ENCODE data around the gene PABPN1. TPM values are rescaled to one million over a fixed set of nuclear protein-coding genes. Genes with fewer than 3 reads are reported as not detected.

Gene PABPN1
- total RNA-seq, 1 donor from 2014 or later, result 70.7 TPM

GRCh38 chr14:23285530-23286019 is 35.7 kb upstream of the PABPN1 start:
- Histone ChIP-seq H3K36me3 (ENCODE audit: control insufficient read depth, insufficient read depth, low read length) (no peaks in the 10 kb centered on the region), H3K27me3 (ENCODE audit: control insufficient read depth, insufficient read depth, low read length) (no peaks in the 10 kb centered on the region), H3K4me3 (ENCODE audit: low read depth, low read length) (peak overlapping the region; percentile 63)
- no peak for DNase-seq (ENCODE audit: low read depth)
- TF ChIP-seq CTCF (IDR thresholded peaks at IDR 0.05; ENCODE audit: insufficient read depth, low read length, poor library complexity, severe bottlenecking), result no peak

GRCh38 chr14:23286020-23286901 is 35.0 kb upstream of the PABPN1 start, which contains the start of gene HOMEZ:
Gene HOMEZ (minus strand): TSS chr14:23286132. CDS start chr14:23285952, 180 bp downstream.
- H3K36me3 ChIP-seq (ENCODE audit: control insufficient read depth, insufficient read depth, low read length), result no peaks in the 10 kb centered on the region
- DNase-seq (ENCODE audit: low read depth), result peak; percentile 89
- peak within 1 kb of the TSS; percentile 63 for H3K4me3 ChIP-seq (ENCODE audit: low read depth, low read length)
- no peak for TF ChIP-seq CTCF (IDR thresholded peaks at IDR 0.05; ENCODE audit: insufficient read depth, low read length, poor library complexity, severe bottlenecking)
- no peaks in the 10 kb centered on the region for H3K27me3 ChIP-seq (ENCODE audit: control insufficient read depth, insufficient read depth, low read length)

GRCh38 chr14:23286902-23287479 is 34.3 kb upstream of the PABPN1 start:
- Histone ChIP-seq H3K27me3 (ENCODE audit: control insufficient read depth, insufficient read depth, low read length) (no peaks in the 10 kb centered on the region), H3K36me3 (ENCODE audit: control insufficient read depth, insufficient read depth, low read length) (no peaks in the 10 kb centered on the region), H3K4me3 (ENCODE audit: low read depth, low read length) (peak overlapping the region; percentile 63)
- DNase-seq (ENCODE audit: low read depth), result no peak
- TF ChIP-seq CTCF (IDR thresholded peaks at IDR 0.05; ENCODE audit: insufficient read depth, low read length, poor library complexity, severe bottlenecking), result no peak

GRCh38 chr14:23294734-23295561 is 26.3 kb upstream of the PABPN1 start:
- no peaks in the 10 kb centered on the region for H3K27me3 ChIP-seq (ENCODE audit: control insufficient read depth, insufficient read depth, low read length)
- DNase-seq (ENCODE audit: low read depth), result no peak
- TF ChIP-seq CTCF (IDR thresholded peaks at IDR 0.05; ENCODE audit: insufficient read depth, low read length, poor library complexity, severe bottlenecking), result peak; percentile 90
- H3K36me3 ChIP-seq (ENCODE audit: control insufficient read depth, insufficient read depth, low read length), result no peaks in the 10 kb centered on the region
- H3K4me3 ChIP-seq (ENCODE audit: low read depth, low read length), result no peak overlapping the region

- DNase-seq (ENCODE audit: low read depth), result no peak
- no peaks in the 10 kb centered on the region for H3K27me3 ChIP-seq (ENCODE audit: control insufficient read depth, insufficient read depth, low read length)
- no peak overlapping the region for H3K4me3 ChIP-seq (ENCODE audit: low read depth, low read length)
- TF ChIP-seq CTCF (IDR thresholded peaks at IDR 0.05; ENCODE audit: insufficient read depth, low read length, poor library complexity, severe bottlenecking), result no peak
- H3K36me3 ChIP-seq (ENCODE audit: control insufficient read depth, insufficient read depth, low read length), result no peaks in the 10 kb centered on the region
Observed at GRCh38 chr14:23296012-23296777, 25.1 kb upstream of the PABPN1 start.
